K562 (cell line): ENCODE measurements around the gene CROCC2. TPM values are rescaled to one million over a fixed set of nuclear protein-coding genes. Genes with fewer than 3 reads are reported as not detected.

Experiments used
- ATAC-seq: fragments of 200-7000 bp; cut with Tn5 transposase; 3 replicates; pipeline ENCODE4 v1.9.1; 2020; ENCODE audit warnings: moderate library complexity
- BruUV-seq: library from RNA; stranded (reverse); fragments of 400-500 nt; replicated peaks from 2 replicates; lab custom pipeline; 2021; lab: Mats Ljungman, UMichigan
- CTCF ChIA-PET: fragments of 300-600 bp; formaldehyde crosslinking; extraction: SDS; loops from one replicate; lab custom pipeline; 2021; ENCODE audit warnings: low intra/inter-chr PET ratio; lab: Yijun Ruan, JAX
- POLR2A ChIA-PET: fragments of 300-600, 350-650 bp; sonication (Branson Sonifier 250); formaldehyde crosslinking; extraction: SDS; loops from one replicate; lab custom pipeline; 2021; ENCODE audit warnings: antibody characterized with exemption, inconsistent platforms; lab: Yijun Ruan, JAX
- DNase-seq, 4 experiments: peaks; one replicate each; pipeline versions ENCODE4 v3.0.0 to v3.0.0-alpha.2; 2011 to 2018; ENCODE audit warnings: low spot score in 3 of 4, mixed read lengths in 3 of 4; ENCODE audit errors: extremely low read depth in 1 of 4
- FAIRE-seq: peaks from 2 replicates; lab custom pipeline; 2011; peaks lifted over from hg19 to GRCh38; lab: Jason Lieb, UNC
- H2AFZ ChIP-seq: 2 replicates; pipeline ENCODE4 v1.6.0; 2011; ENCODE audit warnings: low read depth, low read length, control low read depth, inconsistent platforms
- H3K27ac ChIP-seq: fragments of 200-600 bp; 3 replicates; pipeline ENCODE4 v1.8.0; 2011; ENCODE audit warnings: low read depth, mild to moderate bottlenecking, control low read depth, inconsistent platforms, low read length, moderate library complexity, mixed read lengths; ENCODE audit errors: extremely low read depth
- H3K27me3 ChIP-seq, 2 experiments: fragments of 300-600 bp in 1 of 2; 2 replicates in 1 of 2; 3 replicates in 1 of 2; pipeline versions ENCODE4 v1.6.0 to v1.8.0; 2011; ENCODE audit warnings: inconsistent platforms in 2 of 2, low read length in 2 of 2, mild to moderate bottlenecking in 1 of 2, mixed read lengths in 1 of 2, moderate library complexity in 1 of 2; ENCODE audit not compliant: control insufficient read depth in 2 of 2, insufficient read depth in 2 of 2
- H3K36me3 ChIP-seq: fragments of 300-600 bp; 3 replicates; pipeline ENCODE4 v1.8.0; 2011; ENCODE audit warnings: mild to moderate bottlenecking, low read length, inconsistent platforms; ENCODE audit not compliant: control insufficient read depth, insufficient read depth
- H3K4me1 ChIP-seq, 2 experiments: fragments of 200-600 bp in 1 of 2; replicated peaks in 1 of 2; 2 replicates in 1 of 2; 3 replicates in 1 of 2; pipeline versions ENCODE4 v1.5.1 to v1.8.0; 2011; ENCODE audit warnings: inconsistent platforms in 2 of 2, low read length in 2 of 2, mild to moderate bottlenecking in 1 of 2, mixed read lengths in 1 of 2, moderate library complexity in 1 of 2; ENCODE audit not compliant: control insufficient read depth in 2 of 2, insufficient read depth in 2 of 2
- H3K4me2 ChIP-seq: 2 replicates; pipeline ENCODE4 v1.6.1; 2011; ENCODE audit warnings: low read length, control low read depth, inconsistent platforms, mixed read lengths; ENCODE audit not compliant: insufficient read depth
- H3K4me3 ChIP-seq: fragments of 200-600 bp; sonication (generic), shearing (Covaris generic); 2 replicates; pipeline ENCODE4 v1.5.1; 2016; ENCODE audit warnings: control low read depth, inconsistent platforms
- H3K79me2 ChIP-seq: fragments of 200-600 bp; 3 replicates; pipeline ENCODE4 v1.8.0; 2011; ENCODE audit warnings: low read length, inconsistent platforms; ENCODE audit not compliant: control insufficient read depth, insufficient read depth
- H3K9ac ChIP-seq, 2 experiments: 2 replicates each; pipeline versions ENCODE4 v1.6.0 to v1.6.1; 2011; ENCODE audit warnings: low read depth in 2 of 2, low read length in 2 of 2, control low read depth in 1 of 2, inconsistent platforms in 1 of 2, mild to moderate bottlenecking in 1 of 2, mixed read lengths in 1 of 2; ENCODE audit not compliant: insufficient read depth in 1 of 2
- H3K9me1 ChIP-seq: one replicate; pipeline ENCODE4 v1.6.0; 2011; ENCODE audit warnings: inconsistent platforms, mild to moderate bottlenecking, low read length, moderate library complexity; ENCODE audit not compliant: control insufficient read depth, insufficient read depth
- H3K9me3 ChIP-seq: replicated peaks from 2 replicates; pipeline ENCODE4 v1.5.1; 2011; ENCODE audit warnings: low read depth, low read length, inconsistent platforms; ENCODE audit not compliant: control insufficient read depth, insufficient read depth
- H4K20me1 ChIP-seq: replicated peaks from 2 replicates; pipeline ENCODE4 v1.6.1; 2011; ENCODE audit warnings: low read length, inconsistent platforms, mixed read lengths; ENCODE audit not compliant: control insufficient read depth, insufficient read depth
- AFF4 ChIP-seq: sonication (generic); formaldehyde crosslinking; IDR thresholded peaks from 2 replicates; pipeline ENCODE4 v1.8.0; 2023; ENCODE audit warnings: mild to moderate bottlenecking, missing genetic modification reagents
- NRF1 ChIP-seq, 2 experiments: fragments of 450-650 bp; IDR thresholded peaks in 1 of 2; conservative IDR thresholded peaks in 1 of 2; 2 replicates each; pipeline ENCODE4 v1.6.1; 2014; ENCODE audit warnings: mild to moderate bottlenecking in 2 of 2
- RERE ChIP-seq: sonication (generic); formaldehyde crosslinking; IDR thresholded peaks from 2 replicates; pipeline ENCODE4 v1.8.0; 2023; ENCODE audit warnings: missing genetic modification reagents, mild to moderate bottlenecking, borderline replicate concordance
- ZBTB8A ChIP-seq: fragments of 450-650 bp; IDR thresholded peaks from 2 replicates; pipeline ENCODE4 v1.6.1; 2018; ENCODE audit warnings: mild to moderate bottlenecking, moderate library complexity; ENCODE audit not compliant: partially characterized antibody
- WGBS: fragments of 100-300 bp; shearing (Covaris generic); methylation state at CpG from one replicate; pipeline ENCODE4 v1.1.6; 2016; ENCODE audit warnings: low coverage, mixed read lengths; ENCODE audit not compliant: insufficient coverage; ENCODE audit errors: missing lambda C conversion rate; 5-methylcytosine and 5-hydroxymethylcytosine counted together
- in situ Hi-C: fragments of 300-500 bp; cut with MboI; formaldehyde crosslinking; loops from 4 replicates; pipeline ENCODE4 v1.15.0; 2018; ENCODE audit warnings: inconsistent platforms, mixed read lengths
- intact Hi-C: fragments of 100-400 bp; cut with micrococcal nuclease; formaldehyde crosslinking; loops from 2 replicates; pipeline ENCODE4 v1.14.2; 2022
- polyA plus RNA-seq, 8 experiments: library from polyadenylated mRNA; depleted of rRNA in 4 of 8; stranded (reverse) in 5 of 8; unstranded in 3 of 8; fragments of >200 nt; fragmentation: Nextera tagmentation in 2 of 8; fragmentation: Illumina TruSeq in 1 of 8; extraction: Ambion mirVana in 2 of 8; extraction: Trizol in 1 of 8; gene quantifications; 2 replicates each; pipeline versions ENCODE4 v1.2.1 to v1.2.3, GENCODE V29; 2011 to 2014; ENCODE audit warnings: inconsistent platforms in 1 of 8, missing spikeins in 1 of 8
- total RNA-seq, 7 experiments: library from RNA; depleted of rRNA in 6 of 7; stranded (reverse); fragments of >200 nt in 6 of 7; fragmentation: Illumina TruSeq in 2 of 7; extraction: Trizol in 2 of 7; gene quantifications; 2 replicates each; pipeline versions ENCODE4 v1.2.1 to v1.2.3, GENCODE V29; 2011 to 2021; ENCODE audit warnings: low replicate concordance in 1 of 7

CROCC2 gene
- total and polyA plus RNA-seq, 9 of the 15 experiments (the other 6 are each of a cell fraction or from before 2014, with no cell fraction given), result not detected

- no TSS peak for BruUV-seq
- POLR2A ChIA-PET, result no interaction called here
- H3K27ac ChIP-seq, result no peak overlapping the region
- no peaks in the 10 kb centered on the region for H3K36me3 ChIP-seq
- no peak overlapping the region for H3K4me3 ChIP-seq
- no peaks in the 10 kb centered on the region for H3K9me3 ChIP-seq
- H4K20me1 ChIP-seq, result no peaks in the 10 kb centered on the region; the same call in none of the 2 replicates
- H3K9ac ChIP-seq, result no peak overlapping the region
- peaks cover 0 to 31% of the 10 kb centered on the region in 2 experiments; a peak in 2 of 5 replicates for H3K4me1 ChIP-seq
- WGBS, result 3% methylated on average over 6 of the region's 9 CpGs
- no peaks in the 10 kb centered on the region for H3K79me2 ChIP-seq
- TF ChIP-seq RERE (CRISPR knock-in tag) (no peak), ZBTB8A (no peak), AFF4 (CRISPR knock-in tag) (no peak), NRF1 (conservative IDR thresholded peaks at IDR 0.05 in 1 of 2, IDR thresholded peaks at IDR 0.05 in 1 of 2) (no peak)
- CTCF ChIA-PET, result no interaction called here
- no peak for DNase-seq
- intact Hi-C loops, result no loop called here
- peaks cover 0 to 24% of the 10 kb centered on the region in 2 experiments; a peak in 2 of 5 replicates for H3K27me3 ChIP-seq
- no peak for ATAC-seq
- no peak overlapping the region for H3K4me2 ChIP-seq
- H2AFZ ChIP-seq, result no peak overlapping the region
- no peaks in the 10 kb centered on the region for H3K9me1 ChIP-seq
- FAIRE-seq, result no peak
- in situ Hi-C loops, result no loop called here
These were observed 94.7 kb downstream of the CROCC2 start for GRCh38 chr2:241000831-241001321.
